Measurements from ENCODE around the gene COL16A1.

The COL16A1 gene

GRCh38 chr1:31703431-31704270, at the start of gene COL16A1:
COL16A1 (minus strand) TSS chr1:31704017; CDS start chr1:31702193, 1,824 bp downstream.
- DNase-seq: no peak

- DNase-seq: no peak
Measured at GRCh38 chr1:31752952-31753475, 49.2 kb upstream of the COL16A1 start.

GRCh38 chr1:31752258-31752657, 48.4 kb upstream of the COL16A1 start:
- DNase-seq: no peak

GRCh38 chr1:31751822-31752241, 48.0 kb upstream of the COL16A1 start:
- DNase-seq: no peak

- no peak for DNase-seq
Measured at GRCh38 chr1:31750858-31751510, 47.2 kb upstream of the COL16A1 start.

- no peak for DNase-seq
Measured at GRCh38 chr1:31749785-31750735, 46.2 kb upstream of the COL16A1 start.

- DNase-seq: no peak
Measured at GRCh38 chr1:31748365-31748764, 44.5 kb upstream of the COL16A1 start.

GRCh38 chr1:31747304-31747703, 43.5 kb upstream of the COL16A1 start:
- DNase-seq: no peak

- DNase-seq: no peak
Measured at GRCh38 chr1:31746687-31747086, 42.9 kb upstream of the COL16A1 start.

- no peak for DNase-seq
Measured at GRCh38 chr1:31745946-31746670, 42.3 kb upstream of the COL16A1 start.

GRCh38 chr1:31745096-31745945, 41.5 kb upstream of the COL16A1 start:
- no peak for DNase-seq

GRCh38 chr1:31744165-31744888, 40.5 kb upstream of the COL16A1 start:
- DNase-seq: no peak

- DNase-seq: no peak
Measured at GRCh38 chr1:31742462-31743212, 38.8 kb upstream of the COL16A1 start.

- no peak for DNase-seq
Measured at GRCh38 chr1:31739346-31739745, 35.5 kb upstream of the COL16A1 start.

- DNase-seq: no peak
Measured at GRCh38 chr1:31736675-31737074, 32.9 kb upstream of the COL16A1 start.

GRCh38 chr1:31735571-31735970, 31.8 kb upstream of the COL16A1 start:
- DNase-seq: no peak

GRCh38 chr1:31734582-31735107, 30.8 kb upstream of the COL16A1 start:
- DNase-seq: no peak

- DNase-seq: no peak
Measured at GRCh38 chr1:31733389-31734219, 29.8 kb upstream of the COL16A1 start.
